K562 (cell line): Measurements from ENCODE around the gene FLCN. TPM values are rescaled to one million over a fixed set of nuclear protein-coding genes. Genes with fewer than 3 reads are reported as not detected.

Source experiments
- CC2D1A ChIP-seq: fragments of 450-650 bp; IDR thresholded peaks from 2 replicates; pipeline ENCODE4 v1.6.1; 2017; ENCODE audit warnings: mild to moderate bottlenecking
- GATA2 ChIP-seq: sonication (generic); formaldehyde crosslinking; IDR thresholded peaks from 2 replicates; pipeline ENCODE4 v1.4.0; 2020; ENCODE audit warnings: mild to moderate bottlenecking, missing genetic modification reagents
- MTF1 ChIP-seq: fragments of 250-450 bp; sonication (Bioruptor Pico); IDR thresholded peaks from 2 replicates; pipeline ENCODE4 v1.9.0; 2021; ENCODE audit warnings: moderate library complexity, mild to moderate bottlenecking, inconsistent platforms, borderline replicate concordance
- RBM39 ChIP-seq: fragments of 200-400 bp; formaldehyde crosslinking; optimal IDR thresholded peaks from 2 replicates; pipeline ENCODE3; 2018; ENCODE audit warnings: low read depth, low read length
- SAP30 ChIP-seq: fragments of 200-600 bp; sonication (generic); IDR thresholded peaks from 2 replicates; pipeline ENCODE4 v1.6.1; 2012; ENCODE audit warnings: borderline replicate concordance, low read depth, mild to moderate bottlenecking, moderate library complexity, low read length, control low read depth, inconsistent platforms; ENCODE audit not compliant: insufficient read depth, poor library complexity, severe bottlenecking
- SETDB1 ChIP-seq: IDR thresholded peaks from one replicate; pipeline ENCODE4 v1.6.1; 2012; ENCODE audit warnings: low read length, control low read depth, inconsistent platforms
- SUPT5H ChIP-seq: fragments of 450-650 bp; IDR thresholded peaks from 2 replicates; pipeline ENCODE4 v1.6.1; 2016
- U2AF2 ChIP-seq: fragments of 200-400 bp; formaldehyde crosslinking; optimal IDR thresholded peaks from 2 replicates; pipeline ENCODE3; 2017; ENCODE audit warnings: low read depth, mild to moderate bottlenecking, low read length
- ZBTB7A ChIP-seq: IDR thresholded peaks from 2 replicates; pipeline ENCODE4 v1.6.1; 2011; ENCODE audit warnings: low read depth, mild to moderate bottlenecking, low read length, moderate library complexity, borderline replicate concordance; ENCODE audit not compliant: control insufficient read depth
- ZNF174 ChIP-seq: fragments of 250-450 bp; sonication (Bioruptor Pico); IDR thresholded peaks from 2 replicates; pipeline ENCODE4 v1.4.0; 2020; ENCODE audit warnings: mild to moderate bottlenecking
- ZNF24 ChIP-seq: fragments of 450-650 bp; IDR thresholded peaks from 2 replicates; pipeline ENCODE4 v1.6.1; 2016
- polyA plus RNA-seq, 8 experiments: library from polyadenylated mRNA; depleted of rRNA in 4 of 8; stranded (reverse) in 5 of 8; unstranded in 3 of 8; fragments of >200 nt; fragmentation: Nextera tagmentation in 2 of 8; fragmentation: Illumina TruSeq in 1 of 8; extraction: Ambion mirVana in 2 of 8; extraction: Trizol in 1 of 8; gene quantifications; 2 replicates each; pipeline versions ENCODE4 v1.2.1 to v1.2.3, GENCODE V29; 2011 to 2014; ENCODE audit warnings: inconsistent platforms in 1 of 8, missing spikeins in 1 of 8
- total RNA-seq, 7 experiments: library from RNA; depleted of rRNA in 6 of 7; stranded (reverse); fragments of >200 nt in 6 of 7; fragmentation: Illumina TruSeq in 2 of 7; extraction: Trizol in 2 of 7; gene quantifications; 2 replicates each; pipeline versions ENCODE4 v1.2.1 to v1.2.3, GENCODE V29; 2011 to 2021; ENCODE audit warnings: low replicate concordance in 1 of 7
- TF ChIP-seq, protein P1 (sequence below): fragments of 450-650 bp; formaldehyde crosslinking; IDR thresholded peaks from 2 replicates; pipeline ENCODE4 v1.4.0; 2022; ENCODE audit warnings: missing genetic modification characterization
- TF ChIP-seq, protein P2 (sequence below): sonication (generic); formaldehyde crosslinking; IDR thresholded peaks from 2 replicates; pipeline ENCODE4 v1.8.0; 2022; ENCODE audit warnings: mild to moderate bottlenecking, missing genetic modification reagents, borderline replicate concordance
- TF ChIP-seq, protein P3 (sequence below): sonication (generic); formaldehyde crosslinking; IDR thresholded peaks from 2 replicates; pipeline ENCODE4 v1.9.0; 2022; ENCODE audit warnings: mild to moderate bottlenecking, missing genetic modification reagents
- TF ChIP-seq, protein P4 (sequence below): fragments of 200-400 bp; formaldehyde crosslinking; IDR thresholded peaks from 2 replicates; pipeline ENCODE4 v1.6.1; 2017; ENCODE audit warnings: mild to moderate bottlenecking, low read depth, low read length, moderate library complexity
- TF ChIP-seq, protein P5 (sequence below): fragments of 150-350 bp; conservative IDR thresholded peaks from 2 replicates; pipeline ENCODE4 v1.6.1; 2014; ENCODE audit warnings: low read length

The FLCN gene
- total and polyA plus RNA-seq, 9 of the 15 experiments (the other 6 are each of a cell fraction or from before 2014, with no cell fraction given), result 1.6 to 33.5 (median 10.9) TPM

DNA sequence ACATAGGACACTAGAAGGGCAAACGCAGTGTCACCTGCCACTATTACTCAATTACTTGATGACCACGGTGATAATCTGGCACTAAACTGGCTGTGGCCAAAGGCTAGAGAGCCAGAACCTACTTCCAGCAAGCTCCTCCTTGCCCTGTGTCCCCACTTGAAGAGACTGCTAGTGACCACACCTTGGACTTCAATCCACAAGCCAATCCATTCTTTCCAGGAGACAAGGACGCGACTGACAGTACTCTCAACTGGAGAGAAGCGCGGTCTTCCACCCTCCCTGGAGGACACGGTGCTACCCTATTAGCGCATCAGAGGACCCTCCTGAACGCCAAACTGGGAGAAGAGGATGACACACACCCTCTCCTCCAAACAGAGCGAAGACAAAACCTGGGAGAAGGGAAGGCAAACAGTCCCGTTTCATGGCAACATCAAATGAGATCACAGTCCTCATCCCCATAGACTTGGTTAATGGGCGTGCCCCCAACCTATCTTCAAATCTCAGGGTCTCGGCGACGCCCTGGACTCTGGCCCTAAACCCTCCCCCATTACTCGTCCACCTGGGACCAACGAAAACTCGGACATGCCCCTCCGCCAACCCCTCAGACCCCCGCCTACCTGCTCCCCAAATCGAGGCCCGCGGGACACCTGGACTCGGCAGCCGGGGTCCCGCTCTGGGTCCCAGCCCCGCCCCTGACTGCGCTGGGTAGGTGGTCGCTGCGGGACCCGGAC lies 508 bp downstream of the FLCN start (continued):
- TF ChIP-seq, protein P1, sequence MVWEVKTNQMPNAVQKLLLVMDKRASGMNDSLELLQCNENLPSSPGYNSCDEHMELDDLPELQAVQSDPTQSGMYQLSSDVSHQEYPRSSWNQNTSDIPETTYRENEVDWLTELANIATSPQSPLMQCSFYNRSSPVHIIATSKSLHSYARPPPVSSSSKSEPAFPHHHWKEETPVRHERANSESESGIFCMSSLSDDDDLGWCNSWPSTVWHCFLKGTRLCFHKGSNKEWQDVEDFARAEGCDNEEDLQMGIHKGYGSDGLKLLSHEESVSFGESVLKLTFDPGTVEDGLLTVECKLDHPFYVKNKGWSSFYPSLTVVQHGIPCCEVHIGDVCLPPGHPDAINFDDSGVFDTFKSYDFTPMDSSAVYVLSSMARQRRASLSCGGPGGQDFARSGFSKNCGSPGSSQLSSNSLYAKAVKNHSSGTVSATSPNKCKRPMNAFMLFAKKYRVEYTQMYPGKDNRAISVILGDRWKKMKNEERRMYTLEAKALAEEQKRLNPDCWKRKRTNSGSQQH (CRISPR knock-in tag), result 0 out of 2 replicates have a peak, but pooled peaks have one; percentile 25
- no peak for TF ChIP-seq RBM39
- TF ChIP-seq MTF1 (CRISPR knock-in tag), result no peak
- TF ChIP-seq SETDB1, result no peak
- no peak for TF ChIP-seq ZNF24
- peak; percentile 19; the same call in 1 of the 2 replicates for TF ChIP-seq ZBTB7A
- TF ChIP-seq SAP30, result peak; percentile 91
- TF ChIP-seq, protein P2, sequence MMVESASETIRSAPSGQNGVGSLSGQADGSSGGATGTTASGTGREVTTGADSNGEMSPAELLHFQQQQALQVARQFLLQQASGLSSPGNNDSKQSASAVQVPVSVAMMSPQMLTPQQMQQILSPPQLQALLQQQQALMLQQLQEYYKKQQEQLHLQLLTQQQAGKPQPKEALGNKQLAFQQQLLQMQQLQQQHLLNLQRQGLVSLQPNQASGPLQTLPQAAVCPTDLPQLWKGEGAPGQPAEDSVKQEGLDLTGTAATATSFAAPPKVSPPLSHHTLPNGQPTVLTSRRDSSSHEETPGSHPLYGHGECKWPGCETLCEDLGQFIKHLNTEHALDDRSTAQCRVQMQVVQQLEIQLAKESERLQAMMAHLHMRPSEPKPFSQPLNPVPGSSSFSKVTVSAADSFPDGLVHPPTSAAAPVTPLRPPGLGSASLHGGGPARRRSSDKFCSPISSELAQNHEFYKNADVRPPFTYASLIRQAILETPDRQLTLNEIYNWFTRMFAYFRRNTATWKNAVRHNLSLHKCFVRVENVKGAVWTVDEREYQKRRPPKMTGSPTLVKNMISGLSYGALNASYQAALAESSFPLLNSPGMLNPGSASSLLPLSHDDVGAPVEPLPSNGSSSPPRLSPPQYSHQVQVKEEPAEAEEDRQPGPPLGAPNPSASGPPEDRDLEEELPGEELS (CRISPR knock-in tag), result no peak
- TF ChIP-seq U2AF2, result no peak
- TF ChIP-seq, protein P3, sequence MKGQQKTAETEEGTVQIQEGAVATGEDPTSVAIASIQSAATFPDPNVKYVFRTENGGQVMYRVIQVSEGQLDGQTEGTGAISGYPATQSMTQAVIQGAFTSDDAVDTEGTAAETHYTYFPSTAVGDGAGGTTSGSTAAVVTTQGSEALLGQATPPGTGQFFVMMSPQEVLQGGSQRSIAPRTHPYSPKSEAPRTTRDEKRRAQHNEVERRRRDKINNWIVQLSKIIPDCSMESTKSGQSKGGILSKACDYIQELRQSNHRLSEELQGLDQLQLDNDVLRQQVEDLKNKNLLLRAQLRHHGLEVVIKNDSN (CRISPR knock-in tag), result no peak
- TF ChIP-seq, protein P4, sequence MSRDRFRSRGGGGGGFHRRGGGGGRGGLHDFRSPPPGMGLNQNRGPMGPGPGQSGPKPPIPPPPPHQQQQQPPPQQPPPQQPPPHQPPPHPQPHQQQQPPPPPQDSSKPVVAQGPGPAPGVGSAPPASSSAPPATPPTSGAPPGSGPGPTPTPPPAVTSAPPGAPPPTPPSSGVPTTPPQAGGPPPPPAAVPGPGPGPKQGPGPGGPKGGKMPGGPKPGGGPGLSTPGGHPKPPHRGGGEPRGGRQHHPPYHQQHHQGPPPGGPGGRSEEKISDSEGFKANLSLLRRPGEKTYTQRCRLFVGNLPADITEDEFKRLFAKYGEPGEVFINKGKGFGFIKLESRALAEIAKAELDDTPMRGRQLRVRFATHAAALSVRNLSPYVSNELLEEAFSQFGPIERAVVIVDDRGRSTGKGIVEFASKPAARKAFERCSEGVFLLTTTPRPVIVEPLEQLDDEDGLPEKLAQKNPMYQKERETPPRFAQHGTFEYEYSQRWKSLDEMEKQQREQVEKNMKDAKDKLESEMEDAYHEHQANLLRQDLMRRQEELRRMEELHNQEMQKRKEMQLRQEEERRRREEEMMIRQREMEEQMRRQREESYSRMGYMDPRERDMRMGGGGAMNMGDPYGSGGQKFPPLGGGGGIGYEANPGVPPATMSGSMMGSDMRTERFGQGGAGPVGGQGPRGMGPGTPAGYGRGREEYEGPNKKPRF, result no peak
- 0 out of 2 replicates have a peak, but pooled peaks have one; percentile 71 for TF ChIP-seq SUPT5H
- no peak for TF ChIP-seq CC2D1A
- TF ChIP-seq, protein P5, sequence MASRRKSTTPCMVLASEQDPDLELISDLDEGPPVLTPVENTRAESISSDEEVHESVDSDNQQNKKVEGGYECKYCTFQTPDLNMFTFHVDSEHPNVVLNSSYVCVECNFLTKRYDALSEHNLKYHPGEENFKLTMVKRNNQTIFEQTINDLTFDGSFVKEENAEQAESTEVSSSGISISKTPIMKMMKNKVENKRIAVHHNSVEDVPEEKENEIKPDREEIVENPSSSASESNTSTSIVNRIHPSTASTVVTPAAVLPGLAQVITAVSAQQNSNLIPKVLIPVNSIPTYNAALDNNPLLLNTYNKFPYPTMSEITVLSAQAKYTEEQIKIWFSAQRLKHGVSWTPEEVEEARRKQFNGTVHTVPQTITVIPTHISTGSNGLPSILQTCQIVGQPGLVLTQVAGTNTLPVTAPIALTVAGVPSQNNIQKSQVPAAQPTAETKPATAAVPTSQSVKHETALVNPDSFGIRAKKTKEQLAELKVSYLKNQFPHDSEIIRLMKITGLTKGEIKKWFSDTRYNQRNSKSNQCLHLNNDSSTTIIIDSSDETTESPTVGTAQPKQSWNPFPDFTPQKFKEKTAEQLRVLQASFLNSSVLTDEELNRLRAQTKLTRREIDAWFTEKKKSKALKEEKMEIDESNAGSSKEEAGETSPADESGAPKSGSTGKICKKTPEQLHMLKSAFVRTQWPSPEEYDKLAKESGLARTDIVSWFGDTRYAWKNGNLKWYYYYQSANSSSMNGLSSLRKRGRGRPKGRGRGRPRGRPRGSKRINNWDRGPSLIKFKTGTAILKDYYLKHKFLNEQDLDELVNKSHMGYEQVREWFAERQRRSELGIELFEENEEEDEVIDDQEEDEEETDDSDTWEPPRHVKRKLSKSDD, result no peak
- peak; percentile 58; the same call in 1 of the 2 replicates for TF ChIP-seq GATA2 (CRISPR knock-in tag)
- TF ChIP-seq ZNF174, result no peak
